ENCODE results near the gene GRIK5.

Gene GRIK5

GRCh38 chr19:42076380-42076944, 6.5 kb upstream of the GRIK5 start:
- in situ Hi-C loops (cut with HindIII; ENCODE audit: low sequenced_read_pairs) = no loop called here

- in situ Hi-C loops (cut with HindIII; ENCODE audit: low sequenced_read_pairs) = no loop called here
Measured at GRCh38 chr19:42075616-42076379, 5.8 kb upstream of the GRIK5 start, which contains the start of gene ZNF574. ZNF574 (plus strand) TSS chr19:42076166; CDS start chr19:42078607, 2,441 bp downstream.

DNA sequence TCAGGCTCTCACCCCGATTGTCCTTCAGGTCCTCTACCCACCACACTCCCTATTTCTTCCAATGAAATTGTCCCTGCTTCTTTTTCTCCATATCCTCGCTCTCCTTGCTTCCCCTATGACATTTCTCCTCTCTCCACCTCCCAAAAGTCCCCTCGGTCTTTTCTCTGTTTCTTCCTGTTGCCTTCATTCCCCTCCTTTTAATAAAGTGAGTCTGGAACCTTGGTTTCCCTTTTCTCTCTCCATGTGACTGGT, 5.3 kb upstream of the GRIK5 start:
- in situ Hi-C loops (cut with HindIII; ENCODE audit: low sequenced_read_pairs) = no loop called here

GRCh38 chr19:42074513-42075363, 4.7 kb upstream of the GRIK5 start:
- in situ Hi-C loops (cut with HindIII; ENCODE audit: low sequenced_read_pairs) = no loop called here

DNA sequence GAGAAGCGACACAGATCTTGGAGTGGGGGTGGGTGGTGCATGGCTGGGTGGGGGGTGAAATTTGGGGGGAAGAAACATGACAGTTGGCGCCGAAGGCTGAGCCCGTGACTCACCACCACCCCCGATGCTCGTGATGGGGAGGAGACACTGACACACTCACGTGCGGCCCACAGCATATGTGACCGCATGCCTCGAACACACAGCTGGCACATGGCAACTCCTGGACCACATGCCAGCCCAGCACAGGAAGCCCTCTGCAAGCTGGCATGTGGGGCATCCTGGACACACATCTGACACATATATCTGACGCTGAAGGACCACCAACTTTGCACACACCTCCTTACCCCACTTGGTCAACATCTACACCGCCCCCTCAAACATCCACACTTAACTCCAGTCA, 1.2 kb upstream of the GRIK5 start:
- in situ Hi-C loops (cut with HindIII; ENCODE audit: low sequenced_read_pairs) = no loop called here

DNA sequence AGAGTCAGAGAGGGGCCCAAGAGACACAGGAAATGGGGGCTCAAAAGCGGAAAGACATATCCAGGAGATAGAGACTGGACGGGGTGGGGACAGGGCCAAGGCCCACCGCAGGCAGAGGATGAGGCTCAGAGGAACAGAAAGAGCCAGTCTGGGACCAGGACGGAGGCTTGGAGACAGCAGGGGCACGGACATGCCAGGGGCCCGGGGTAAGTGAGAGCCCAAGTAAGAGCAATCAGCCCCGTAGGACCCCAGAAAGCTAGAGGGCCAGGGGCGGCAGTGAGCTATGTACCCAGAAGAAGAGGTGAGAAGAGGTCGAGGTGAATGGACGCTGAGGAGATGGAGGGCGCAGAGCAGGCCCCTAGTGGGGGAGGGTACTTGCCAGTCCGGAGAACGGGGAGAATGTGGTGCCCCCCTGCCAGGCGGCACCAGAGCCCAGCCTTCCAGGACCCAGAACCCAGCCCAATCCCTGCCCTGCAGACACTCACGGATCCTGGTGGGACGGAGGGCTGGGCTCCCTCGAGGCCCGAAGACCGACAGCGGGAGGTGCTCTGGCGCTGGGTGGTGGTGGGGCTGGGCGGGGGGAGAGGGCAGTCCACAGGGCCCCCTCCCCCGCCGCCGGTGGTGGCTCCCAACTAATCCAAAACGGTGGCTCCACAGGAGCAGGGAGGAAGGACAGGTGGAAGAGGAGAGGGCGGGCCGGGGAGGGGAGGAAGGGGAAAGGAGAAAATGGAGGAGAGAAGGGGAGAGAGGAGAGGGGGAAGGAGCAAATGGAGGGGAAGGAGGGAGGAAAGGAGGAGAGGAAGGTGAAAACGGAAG, 1.0 kb downstream of the GRIK5 start:
- in situ Hi-C loops (cut with HindIII; ENCODE audit: low sequenced_read_pairs) = no loop called here

- in situ Hi-C loops (cut with HindIII; ENCODE audit: low sequenced_read_pairs) = no loop called here
Measured at GRCh38 chr19:42068361-42068755, 1.6 kb downstream of the GRIK5 start.

- in situ Hi-C loops (cut with HindIII; ENCODE audit: low sequenced_read_pairs) = no loop called here
Measured at GRCh38 chr19:42067315-42067888, 2.6 kb downstream of the GRIK5 start.

GRCh38 chr19:42066075-42066754, 3.8 kb downstream of the GRIK5 start:
- in situ Hi-C loops (cut with HindIII; ENCODE audit: low sequenced_read_pairs) = no loop called here

DNA sequence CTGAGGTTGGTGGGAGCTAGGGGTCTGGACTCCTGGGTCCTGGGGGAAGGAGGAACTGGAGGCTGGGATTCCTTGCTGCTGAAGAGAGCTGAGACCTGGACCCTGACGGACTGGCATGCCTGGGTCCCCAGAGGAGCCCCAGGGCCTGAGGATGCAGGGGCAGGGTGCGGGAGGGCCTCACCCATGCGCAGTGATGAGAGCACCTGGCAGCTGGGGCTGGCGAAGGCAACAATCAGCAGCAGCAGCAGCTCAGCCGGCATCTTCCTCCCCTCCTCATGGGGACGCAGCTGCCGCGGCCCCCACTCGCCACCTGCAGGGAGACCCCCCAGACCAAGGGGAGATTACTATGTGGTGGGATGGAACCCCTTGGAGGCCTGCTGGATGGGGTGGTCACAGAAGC, 4.5 kb downstream of the GRIK5 start:
- in situ Hi-C loops (cut with HindIII; ENCODE audit: low sequenced_read_pairs) = no loop called here

GRCh38 chr19:42065051-42065450, 5.0 kb downstream of the GRIK5 start:
- in situ Hi-C loops (cut with HindIII; ENCODE audit: low sequenced_read_pairs) = no loop called here

DNA sequence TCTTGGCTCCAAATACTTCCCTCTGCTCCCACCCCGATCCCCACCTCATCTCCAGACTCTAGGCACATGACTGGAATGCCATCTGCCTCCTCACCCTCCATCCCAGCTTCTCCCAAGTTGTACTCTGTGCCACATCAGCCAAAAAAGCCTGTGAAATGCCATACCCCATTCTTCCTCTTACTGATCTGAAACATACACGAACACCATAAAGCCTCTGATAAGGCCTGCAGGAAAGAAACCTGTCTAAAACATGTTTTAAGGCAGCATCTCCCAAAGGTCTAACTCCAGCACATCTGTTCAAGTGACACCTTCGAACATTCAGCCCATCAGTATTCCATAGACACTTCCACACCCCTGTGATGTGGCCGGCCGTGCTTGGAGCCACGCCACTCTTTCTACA, 5.6 kb downstream of the GRIK5 start:
- in situ Hi-C loops (cut with HindIII; ENCODE audit: low sequenced_read_pairs) = no loop called here

DNA sequence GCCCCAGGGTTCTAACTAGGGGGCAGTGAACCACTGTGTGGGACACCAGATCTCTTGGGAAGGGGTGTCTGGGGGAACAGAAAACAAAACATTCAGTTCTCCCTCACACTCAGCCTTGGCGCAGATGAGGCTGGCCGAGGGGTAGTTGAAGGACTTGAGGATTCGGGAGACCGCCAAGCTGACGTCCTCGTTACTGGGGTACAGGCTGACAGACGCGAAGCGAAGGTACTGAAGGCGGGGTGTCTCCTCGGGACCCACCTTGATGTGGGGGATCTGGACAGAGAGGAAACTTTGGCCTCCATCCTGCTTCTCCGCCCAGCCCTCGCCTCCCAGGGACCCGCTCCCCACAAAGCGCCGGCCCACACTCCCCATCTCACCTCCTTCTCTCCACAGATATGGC, 7.6 kb downstream of the GRIK5 start:
- in situ Hi-C loops (cut with HindIII; ENCODE audit: low sequenced_read_pairs) = no loop called here

- in situ Hi-C loops (cut with HindIII; ENCODE audit: low sequenced_read_pairs) = no loop called here
Measured at GRCh38 chr19:42060117-42060516, 9.9 kb downstream of the GRIK5 start.

GRCh38 chr19:42059196-42059595, 10.8 kb downstream of the GRIK5 start:
- in situ Hi-C loops (cut with HindIII; ENCODE audit: low sequenced_read_pairs) = no loop called here

GRCh38 chr19:42057846-42058245, 12.2 kb downstream of the GRIK5 start:
- in situ Hi-C loops (cut with HindIII; ENCODE audit: low sequenced_read_pairs) = no loop called here

- in situ Hi-C loops (cut with HindIII; ENCODE audit: low sequenced_read_pairs) = no loop called here
Measured at GRCh38 chr19:42054205-42054604, 15.8 kb downstream of the GRIK5 start.

GRCh38 chr19:42053037-42053935, 16.7 kb downstream of the GRIK5 start:
- in situ Hi-C loops (cut with HindIII; ENCODE audit: low sequenced_read_pairs) = no loop called here

- in situ Hi-C loops (cut with HindIII; ENCODE audit: low sequenced_read_pairs) = no loop called here
Measured at GRCh38 chr19:42052241-42052863, 17.7 kb downstream of the GRIK5 start.

Data from DLD1 (cell line).